Measurements from ENCODE around the gene RBM38. TPM values are rescaled to one million over a fixed set of nuclear protein-coding genes. Genes with fewer than 3 reads are reported as not detected.

The RBM38 gene
- total RNA-seq, 4 donors from 2014 or later, result 11.0 to 16.0 (median 12.0) TPM

DNA sequence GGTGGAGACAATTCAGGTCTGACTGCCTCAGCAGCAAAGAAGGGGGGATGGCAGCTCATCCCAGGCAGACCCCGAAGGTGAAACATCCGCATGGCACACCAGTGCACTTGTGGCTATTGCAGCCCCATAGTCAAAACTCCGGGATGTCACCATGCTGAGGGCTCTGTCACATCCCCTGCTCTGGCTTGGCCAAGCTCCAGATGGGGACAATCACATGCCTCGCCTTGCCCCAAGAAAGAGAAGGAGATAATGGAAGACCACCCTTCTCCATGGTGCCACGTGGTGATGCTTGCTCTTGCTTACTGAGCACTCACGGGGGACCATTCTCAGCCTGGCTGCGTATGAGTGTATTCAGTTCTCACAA lies 60.2 kb downstream of the RBM38 start:
- no peaks in the 10 kb centered on the region for H3K9me3 ChIP-seq
- H3K4me3 ChIP-seq (replicated peaks in 1 of 3), result no peak overlapping the region
- no peak overlapping the region for H3K27ac ChIP-seq
- H3K4me1 ChIP-seq, result no peaks in the 10 kb centered on the region
- no peaks in the 10 kb centered on the region for H3K36me3 ChIP-seq
- WGBS, 2 donors, result 81 to 90% methylated on average over 7 of the region's 7 CpGs
- H3K27me3 ChIP-seq, result no peaks in the 10 kb centered on the region
- TF ChIP-seq, protein P1, sequence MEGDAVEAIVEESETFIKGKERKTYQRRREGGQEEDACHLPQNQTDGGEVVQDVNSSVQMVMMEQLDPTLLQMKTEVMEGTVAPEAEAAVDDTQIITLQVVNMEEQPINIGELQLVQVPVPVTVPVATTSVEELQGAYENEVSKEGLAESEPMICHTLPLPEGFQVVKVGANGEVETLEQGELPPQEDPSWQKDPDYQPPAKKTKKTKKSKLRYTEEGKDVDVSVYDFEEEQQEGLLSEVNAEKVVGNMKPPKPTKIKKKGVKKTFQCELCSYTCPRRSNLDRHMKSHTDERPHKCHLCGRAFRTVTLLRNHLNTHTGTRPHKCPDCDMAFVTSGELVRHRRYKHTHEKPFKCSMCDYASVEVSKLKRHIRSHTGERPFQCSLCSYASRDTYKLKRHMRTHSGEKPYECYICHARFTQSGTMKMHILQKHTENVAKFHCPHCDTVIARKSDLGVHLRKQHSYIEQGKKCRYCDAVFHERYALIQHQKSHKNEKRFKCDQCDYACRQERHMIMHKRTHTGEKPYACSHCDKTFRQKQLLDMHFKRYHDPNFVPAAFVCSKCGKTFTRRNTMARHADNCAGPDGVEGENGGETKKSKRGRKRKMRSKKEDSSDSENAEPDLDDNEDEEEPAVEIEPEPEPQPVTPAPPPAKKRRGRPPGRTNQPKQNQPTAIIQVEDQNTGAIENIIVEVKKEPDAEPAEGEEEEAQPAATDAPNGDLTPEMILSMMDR (IDR thresholded peaks at IDR 0.05), result no peak
- no peak for TF ChIP-seq POLR2A (IDR thresholded peaks at IDR 0.05)
- intact Hi-C loops (cut with DNase I), result no loop called here
- no peak for DNase-seq

DNA sequence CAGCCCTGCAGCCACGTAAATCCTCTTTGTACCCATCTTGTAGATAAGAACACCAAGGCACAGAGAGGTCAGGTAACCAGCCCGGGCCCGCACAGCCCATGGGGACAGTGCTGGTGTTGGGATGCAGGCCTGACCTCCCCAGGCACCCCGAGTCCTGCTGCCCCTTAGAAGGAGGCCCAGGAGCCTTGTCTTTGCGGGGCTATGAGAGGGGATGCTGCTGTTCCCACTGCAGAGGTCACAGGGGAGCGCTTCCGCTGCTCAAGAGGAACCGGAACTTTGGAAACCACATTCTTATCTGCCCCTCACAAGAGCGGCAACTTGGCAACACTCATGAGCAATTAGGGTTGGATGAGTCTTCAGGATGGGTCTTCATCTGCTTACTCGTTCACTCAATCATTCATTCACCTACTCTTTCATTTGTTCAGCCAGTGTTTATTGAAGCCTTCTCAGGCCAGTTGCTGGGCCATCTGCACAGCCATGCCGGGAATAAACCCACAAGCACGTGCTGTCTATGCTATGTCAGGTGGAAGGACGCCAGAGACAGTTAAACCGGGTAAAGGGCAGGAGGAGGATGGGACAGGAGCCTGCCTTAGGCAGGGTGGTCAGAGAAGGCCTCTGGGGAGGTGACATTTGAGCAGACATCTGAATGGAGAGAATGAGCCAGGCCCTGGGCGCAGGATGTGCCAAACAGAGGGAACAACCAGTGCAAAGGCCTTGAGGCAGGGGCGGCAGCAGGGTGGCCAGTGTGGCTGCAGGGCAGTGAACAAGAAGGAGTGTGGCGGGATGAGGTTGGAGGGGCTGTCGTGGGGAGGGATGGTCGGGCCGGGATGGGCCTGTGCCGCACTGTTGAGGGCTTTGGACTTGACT lies 60.8 kb downstream of the RBM38 start:
- no peaks in the 10 kb centered on the region for H3K36me3 ChIP-seq
- TF ChIP-seq POLR2A (IDR thresholded peaks at IDR 0.05), result no peak
- TF ChIP-seq, protein P1 (IDR thresholded peaks at IDR 0.05), result no peak
- H3K27ac ChIP-seq, result no peak overlapping the region
- DNase-seq, result no peak
- no peaks in the 10 kb centered on the region for H3K4me1 ChIP-seq
- H3K27me3 ChIP-seq, result no peaks in the 10 kb centered on the region
- no peak overlapping the region for H3K4me3 ChIP-seq (replicated peaks in 1 of 3)
- H3K9me3 ChIP-seq, result no peaks in the 10 kb centered on the region
- intact Hi-C loops (cut with DNase I), result no loop called here
- WGBS, 2 donors, result 82 to 89% methylated on average over 18 to 21 of the region's 21 CpGs

DNA sequence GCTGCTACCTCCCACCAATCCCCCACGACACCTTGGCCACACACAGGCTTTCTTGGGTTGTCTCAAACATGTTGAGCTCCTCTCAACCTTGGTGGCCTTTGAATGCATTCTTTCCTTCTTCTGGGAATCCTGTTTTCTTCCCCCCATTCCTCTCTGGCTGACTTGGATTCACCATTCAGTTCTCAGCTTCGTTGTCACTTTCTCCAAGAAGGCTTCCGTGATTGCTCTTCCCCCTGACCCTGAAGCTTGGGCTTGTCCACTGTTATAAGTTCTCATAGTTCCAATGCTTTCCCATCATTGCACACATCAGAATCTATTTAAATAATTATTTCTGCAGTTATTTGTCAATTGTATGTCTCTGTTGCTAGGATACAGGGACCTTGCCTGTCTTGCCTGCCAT lies 64.2 kb downstream of the RBM38 start:
- Histone ChIP-seq H3K4me3 (replicated peaks in 1 of 3) (no peak overlapping the region), H3K36me3 (no peaks in the 10 kb centered on the region), H3K27me3 (no peaks in the 10 kb centered on the region), H3K27ac (no peak overlapping the region), H3K9me3 (no peaks in the 10 kb centered on the region), H3K4me1 (no peaks in the 10 kb centered on the region)
- WGBS, 2 donors, result 72 to 79% methylated on average over 3 of the region's 3 CpGs
- intact Hi-C loops (cut with DNase I), result no loop called here
- TF ChIP-seq, protein P1 (IDR thresholded peaks at IDR 0.05), result no peak
- TF ChIP-seq POLR2A (IDR thresholded peaks at IDR 0.05), result no peak
- DNase-seq, result no peak

DNA sequence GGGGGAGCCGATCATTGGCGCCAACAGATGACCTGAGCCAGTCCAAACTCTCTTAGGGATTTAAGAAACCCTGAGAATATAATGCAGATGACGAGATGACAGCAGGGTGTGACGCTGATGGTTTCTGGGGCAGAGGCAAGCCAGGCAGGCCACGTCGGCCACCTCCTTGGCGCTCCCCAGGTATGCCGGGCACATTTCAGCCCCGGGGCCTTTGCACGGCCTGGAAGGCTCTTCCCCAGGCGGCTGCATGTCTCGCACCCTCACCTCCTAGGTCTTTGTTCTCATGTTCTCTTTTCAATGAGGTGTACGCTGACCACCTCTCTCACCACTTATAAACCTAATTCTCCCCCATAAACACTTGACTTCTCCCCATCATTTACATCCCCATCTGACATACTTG lies 64.9 kb downstream of the RBM38 start:
- H3K4me3 ChIP-seq (replicated peaks in 1 of 3), result no peak overlapping the region
- H3K9me3 ChIP-seq, result no peaks in the 10 kb centered on the region
- TF ChIP-seq, protein P1 (IDR thresholded peaks at IDR 0.05), result no peak
- no peak for TF ChIP-seq POLR2A (IDR thresholded peaks at IDR 0.05)
- no peak overlapping the region for H3K27ac ChIP-seq
- no peaks in the 10 kb centered on the region for H3K4me1 ChIP-seq
- intact Hi-C loops (cut with DNase I), result no loop called here
- no peaks in the 10 kb centered on the region for H3K36me3 ChIP-seq
- 94 to 95% methylated on average over 13 of the region's 13 CpGs for WGBS, 2 donors
- H3K27me3 ChIP-seq, result no peaks in the 10 kb centered on the region
- no peak for DNase-seq

DNA sequence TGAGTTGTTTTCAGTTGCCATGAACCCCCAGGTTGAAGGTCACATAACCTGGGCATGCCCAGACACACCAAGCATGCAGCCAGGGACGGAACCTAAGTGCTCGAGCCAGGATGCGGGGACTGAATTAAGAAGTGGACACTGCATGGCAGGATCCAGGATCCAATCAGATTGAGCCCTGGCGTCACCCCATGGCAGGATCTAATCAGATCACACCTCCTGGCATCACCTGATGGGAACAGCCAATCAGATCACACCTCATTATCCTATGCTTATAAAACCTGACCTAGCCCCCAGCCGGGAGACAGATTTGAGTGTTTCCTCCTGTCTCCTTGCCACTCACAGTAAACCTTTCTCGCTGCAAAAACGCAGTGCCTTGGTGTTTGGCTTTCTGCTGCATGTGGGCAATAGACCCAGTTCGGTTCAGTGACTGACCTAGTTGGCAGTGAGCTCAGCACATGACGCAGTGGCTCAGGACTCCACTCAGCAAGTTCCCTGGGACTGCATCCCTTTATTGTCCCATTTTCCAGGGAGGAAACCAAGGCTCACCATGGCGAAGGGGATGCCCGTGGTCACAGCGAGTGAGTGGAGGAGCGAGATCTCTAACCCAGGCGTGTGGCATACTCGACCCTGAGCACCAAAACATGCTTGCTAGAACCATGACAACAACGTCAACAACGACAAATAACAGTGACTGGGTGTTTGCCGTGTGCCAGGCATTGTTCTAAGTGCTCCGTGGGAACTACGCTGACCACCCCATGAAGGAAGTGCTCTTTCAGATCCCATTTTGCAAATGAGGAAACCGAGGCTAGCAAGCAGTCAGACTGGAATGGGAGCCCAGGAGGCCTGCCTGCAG lies 66.3 kb downstream of the RBM38 start:
- Histone ChIP-seq H3K9me3 (no peaks in the 10 kb centered on the region), H3K36me3 (no peaks in the 10 kb centered on the region), H3K27me3 (no peaks in the 10 kb centered on the region), H3K27ac (no peak overlapping the region), H3K4me3 (replicated peaks in 1 of 3) (no peak overlapping the region), H3K4me1 (no peaks in the 10 kb centered on the region)
- 76 to 80% methylated on average over 19 to 21 of the region's 21 CpGs for WGBS, 2 donors
- peak in 1 of 2 donors; percentile 44 for DNase-seq
- TF ChIP-seq, protein P1 (IDR thresholded peaks at IDR 0.05), result no peak
- no peak for TF ChIP-seq POLR2A (IDR thresholded peaks at IDR 0.05)
- intact Hi-C loops (cut with DNase I), result no loop called here

All from thyroid gland (tissue), 4 donors.